ENCODE measurements around the gene FXR2. TPM values are rescaled to one million over a fixed set of nuclear protein-coding genes. Genes with fewer than 3 reads are reported as not detected.

Gene FXR2
- total RNA-seq, 1 experiment from 2014 or later: 11.4 TPM

DNA sequence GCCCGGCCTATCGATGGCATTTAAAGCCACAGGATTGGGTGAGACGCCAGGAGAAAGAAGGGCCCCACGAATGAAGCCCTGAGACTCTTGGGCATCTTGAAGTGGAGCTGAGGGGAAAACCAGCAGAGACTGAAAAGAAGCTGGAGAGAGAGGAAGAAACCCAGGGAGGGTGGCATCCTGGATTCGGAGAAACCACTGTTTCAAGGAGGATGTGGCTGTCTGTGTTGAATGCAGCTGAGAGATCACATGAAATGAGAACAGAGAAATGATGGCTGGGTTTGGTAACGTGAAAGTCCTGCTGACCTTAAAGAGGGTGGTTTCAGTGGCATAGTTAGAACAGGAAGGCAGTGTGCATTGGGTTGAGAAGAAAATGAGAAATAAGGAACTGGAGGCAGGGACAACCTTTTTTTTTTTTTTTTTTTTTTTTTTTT, 62.1 kb downstream of the FXR2 start:
- DNase-seq (ENCODE audit: low spot score): no peak

- DNase-seq (ENCODE audit: low spot score): no peak
Observed at GRCh38 chr17:7551396-7551795, 63.3 kb downstream of the FXR2 start.

DNA sequence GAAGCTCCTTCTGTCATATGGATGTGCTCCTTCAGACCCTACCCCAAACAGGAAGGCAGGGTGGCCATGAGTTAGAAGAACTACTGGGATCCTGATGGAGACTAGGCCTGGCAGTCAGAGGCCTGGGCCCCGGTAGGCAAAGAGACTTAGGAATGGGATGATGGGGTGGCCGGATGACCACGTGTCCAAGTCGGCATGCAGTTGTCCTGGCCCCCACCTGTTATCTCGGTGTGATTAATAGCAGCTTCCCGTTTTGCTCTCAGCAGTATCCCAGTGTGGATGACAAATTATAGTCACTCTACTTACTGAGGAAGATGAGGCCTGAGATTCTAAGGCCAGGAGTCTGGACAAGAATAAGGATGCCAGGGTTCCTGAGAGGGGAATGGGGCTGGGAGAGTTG, 64.4 kb downstream of the FXR2 start:
- no peak for DNase-seq (ENCODE audit: low spot score)

DNA sequence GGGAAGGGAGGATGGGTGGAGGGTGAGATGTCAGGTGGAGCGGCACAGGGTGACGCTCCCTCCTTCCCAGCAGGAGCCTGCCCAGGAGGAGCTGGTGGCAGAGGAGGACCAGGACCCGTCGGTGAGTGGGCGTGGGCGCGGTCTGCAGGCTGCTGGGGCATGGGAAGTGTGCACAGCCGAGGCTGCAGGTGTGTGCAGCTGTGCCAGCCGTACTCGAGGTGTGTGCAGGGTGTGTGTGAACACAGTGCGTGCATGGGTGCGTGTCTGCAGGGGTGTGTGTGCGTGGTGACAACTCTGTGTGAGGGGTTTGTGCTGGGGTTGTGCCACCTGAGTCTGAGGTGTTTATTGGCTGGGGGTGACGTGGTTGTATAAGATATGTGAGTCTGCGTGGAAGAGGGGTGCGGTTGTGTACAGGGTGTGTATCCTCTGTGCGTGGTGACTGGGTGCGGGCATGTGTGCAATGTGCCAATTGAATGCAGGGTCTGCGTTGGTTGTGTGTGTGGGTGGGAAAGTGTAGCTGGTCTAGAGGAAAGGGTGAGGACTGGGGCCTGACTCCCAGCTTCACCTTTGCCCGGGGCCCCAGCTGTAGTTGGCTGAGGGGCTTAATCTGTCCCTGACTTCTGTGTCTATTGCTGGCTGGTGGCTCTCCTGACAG, 65.2 kb downstream of the FXR2 start:
- DNase-seq (ENCODE audit: low spot score): no peak

- no peak for DNase-seq (ENCODE audit: low spot score)
Observed at GRCh38 chr17:7548585-7549400, 65.9 kb downstream of the FXR2 start, which contains the start of gene TNFSF12. Gene TNFSF12, plus strand, starts transcription at chr17:7549058. Its CDS starts 96 bp downstream, at chr17:7549154.

DNA sequence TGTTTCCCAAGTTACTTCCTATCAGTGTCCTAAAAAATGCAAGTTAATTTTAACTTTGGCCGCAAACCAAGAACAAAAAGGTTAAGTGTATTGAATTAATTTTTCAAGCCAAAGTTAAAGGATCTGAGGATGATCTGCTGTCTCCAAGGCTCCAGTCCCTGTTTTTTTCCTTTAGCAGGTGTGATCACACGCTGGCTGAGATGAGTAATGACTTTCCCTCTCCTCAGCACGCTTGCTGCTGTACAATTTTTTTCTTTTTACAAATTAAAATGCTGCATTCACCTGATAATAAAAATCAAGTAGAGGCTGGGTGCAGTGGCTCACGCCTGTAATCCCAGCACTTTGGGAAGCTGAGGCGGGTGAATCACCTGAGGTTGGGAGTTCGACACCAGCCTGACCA, 69.8 kb downstream of the FXR2 start:
- no peak for DNase-seq (ENCODE audit: low spot score)

Other genes with a start within 250 kb of the FXR2 start
- gene TNK1, start 233.8 kb downstream of the FXR2 start, total RNA-seq (2014; rRNA removed; shearing (Covaris generic)): not detected in 2 replicates
- 20.0 and 22.7 TPM in 2 replicates for gene PLSCR3, start 220.4 kb downstream of the FXR2 start, total RNA-seq (2014; rRNA removed; shearing (Covaris generic))
- gene TMEM256, start 210.8 kb downstream of the FXR2 start, total RNA-seq (2014; rRNA removed; shearing (Covaris generic)): 76.1 and 108 TPM in 2 replicates
- gene NLGN2, start 207.1 kb downstream of the FXR2 start, total RNA-seq (2014; rRNA removed; shearing (Covaris generic)): 3.1 and 3.5 TPM in 2 replicates
- not detected in 2 replicates for gene SPEM1, start 194.6 kb downstream of the FXR2 start, total RNA-seq (2014; rRNA removed; shearing (Covaris generic))
- not detected in 2 replicates for gene SPEM2, start 189.3 kb downstream of the FXR2 start, total RNA-seq (2014; rRNA removed; shearing (Covaris generic))
- gene SPEM3, start 186.0 kb downstream of the FXR2 start, total RNA-seq (2014; rRNA removed; shearing (Covaris generic)): not detected in 2 replicates
- 0.81 and 2.0 TPM in 2 replicates for gene TMEM102, start 179.5 kb downstream of the FXR2 start, total RNA-seq (2014; rRNA removed; shearing (Covaris generic))
- not detected in 2 replicates for gene FGF11, start 175.4 kb downstream of the FXR2 start, total RNA-seq (2014; rRNA removed; shearing (Covaris generic))
- 4.4 and 6.3 TPM in 2 replicates for gene CHRNB1, start 169.8 kb downstream of the FXR2 start, total RNA-seq (2014; rRNA removed; shearing (Covaris generic))
- gene ZBTB4, start 135.3 kb downstream of the FXR2 start, total RNA-seq (2014; rRNA removed; shearing (Covaris generic)): 4.5 and 7.5 TPM in 2 replicates
- not detected in 2 replicates for gene SLC35G6, start 133.5 kb downstream of the FXR2 start, total RNA-seq (2014; rRNA removed; shearing (Covaris generic))
- gene POLR2A, start 130.5 kb downstream of the FXR2 start, total RNA-seq (2014; rRNA removed; shearing (Covaris generic)): 9.9 and 11.3 TPM in 2 replicates
- 2.4 TPM in 1 of 2 replicates, not detected in the other for gene TNFSF12, start 65.8 kb downstream of the FXR2 start, total RNA-seq (2014; rRNA removed; shearing (Covaris generic))
- 0.43 TPM in 1 of 2 replicates, not detected in the other for gene TNFSF13, start 56.1 kb downstream of the FXR2 start, total RNA-seq (2014; rRNA removed; shearing (Covaris generic))
- gene SENP3, start 53.0 kb downstream of the FXR2 start, total RNA-seq (2014; rRNA removed; shearing (Covaris generic)): 59.5 and 61.3 TPM in 2 replicates
- 19.9 and 21.6 TPM in 2 replicates for gene CD68, start 35.3 kb downstream of the FXR2 start, total RNA-seq (2014; rRNA removed; shearing (Covaris generic))
- gene MPDU1, start 31.0 kb downstream of the FXR2 start, total RNA-seq (2014; rRNA removed; shearing (Covaris generic)): 146 and 193 TPM in 2 replicates
- not detected in 2 replicates for gene SOX15, start 24.8 kb downstream of the FXR2 start, total RNA-seq (2014; rRNA removed; shearing (Covaris generic))
- gene SAT2, start 12.9 kb upstream of the FXR2 start, total RNA-seq (2014; rRNA removed; shearing (Covaris generic)): 39.6 and 45.6 TPM in 2 replicates
- gene SHBG, start 15.2 kb upstream of the FXR2 start, total RNA-seq (2014; rRNA removed; shearing (Covaris generic)): not detected in 2 replicates
- not detected in 2 replicates for gene ATP1B2, start 36.0 kb upstream of the FXR2 start, total RNA-seq (2014; rRNA removed; shearing (Covaris generic))
- gene TP53, start 72.6 kb upstream of the FXR2 start, total RNA-seq (2014; rRNA removed; shearing (Covaris generic)): 35.9 and 43.7 TPM in 2 replicates
- gene WRAP53, start 73.6 kb upstream of the FXR2 start, total RNA-seq (2014; rRNA removed; shearing (Covaris generic)): 9.9 and 15.8 TPM in 2 replicates
- gene EFNB3, start 90.3 kb upstream of the FXR2 start, total RNA-seq (2014; rRNA removed; shearing (Covaris generic)): 5.6 and 6.2 TPM in 2 replicates
- gene DNAH2, start 102.8 kb upstream of the FXR2 start, total RNA-seq (2014; rRNA removed; shearing (Covaris generic)): 0.10 and 0.12 TPM in 2 replicates
- gene KDM6B, start 219.3 kb upstream of the FXR2 start, total RNA-seq (2014; rRNA removed; shearing (Covaris generic)): 0.21 and 4.1 TPM in 2 replicates
- not detected in 2 replicates for gene TMEM88, start 240.2 kb upstream of the FXR2 start, total RNA-seq (2014; rRNA removed; shearing (Covaris generic))
- gene NAA38, start 242.7 kb upstream of the FXR2 start, total RNA-seq (2014; rRNA removed; shearing (Covaris generic)): 70.3 and 104 TPM in 2 replicates
- 4.0 and 7.5 TPM in 2 replicates for gene CYB5D1, start 243.1 kb upstream of the FXR2 start, total RNA-seq (2014; rRNA removed; shearing (Covaris generic))

Data from H4 (cell line).